NOMO-1 treated with DMSO at 0.1 percent for 48 hours (cell line): Measurements from ENCODE around the gene FYN.

ENCODE experiments used
- DNase-seq: peaks from one replicate; lab custom pipeline; 2025; ENCODE audit not compliant: unreplicated experiment; lab: John Stamatoyannopoulos, UW

The FYN gene

DNA sequence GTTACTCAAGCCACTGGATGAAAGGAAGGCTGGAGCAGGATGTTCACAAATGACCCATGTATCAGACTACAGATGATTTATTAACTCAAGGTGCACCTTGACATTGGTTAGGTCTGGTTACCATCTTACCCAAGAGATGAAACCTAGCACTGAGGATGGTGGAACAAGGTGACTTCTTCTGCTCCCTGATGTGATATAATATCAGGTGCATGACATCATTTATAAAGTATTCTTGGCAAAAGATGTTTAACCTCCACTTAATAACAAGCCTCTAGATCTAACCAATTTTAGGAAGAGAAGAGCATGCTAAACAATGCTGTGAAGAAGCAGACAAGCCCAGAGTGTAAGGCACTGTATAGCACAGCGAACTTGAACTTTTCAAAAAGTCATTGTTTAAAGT lies 100.9 kb downstream of the FYN start:
- DNase-seq, result no peak

DNA sequence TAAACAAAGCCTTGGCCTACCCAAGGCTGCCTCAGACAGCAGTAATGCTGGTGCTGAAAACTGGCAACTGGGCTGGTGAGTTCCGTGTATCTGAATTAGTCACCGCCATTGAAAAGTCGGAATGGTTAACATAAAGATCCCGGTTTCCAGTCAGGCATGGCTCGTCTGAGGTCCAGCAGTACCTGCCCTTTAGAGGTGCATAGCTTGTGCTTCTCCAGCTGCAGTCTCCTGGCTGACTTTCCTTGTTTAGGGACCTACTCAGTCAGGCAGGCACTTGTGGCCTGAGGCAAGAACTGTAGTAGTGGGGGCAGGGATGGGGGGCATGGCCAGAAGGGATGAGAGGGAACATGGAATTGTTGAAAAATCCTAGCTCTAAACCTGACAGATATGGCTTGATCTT lies 101.6 kb downstream of the FYN start:
- no peak for DNase-seq

DNA sequence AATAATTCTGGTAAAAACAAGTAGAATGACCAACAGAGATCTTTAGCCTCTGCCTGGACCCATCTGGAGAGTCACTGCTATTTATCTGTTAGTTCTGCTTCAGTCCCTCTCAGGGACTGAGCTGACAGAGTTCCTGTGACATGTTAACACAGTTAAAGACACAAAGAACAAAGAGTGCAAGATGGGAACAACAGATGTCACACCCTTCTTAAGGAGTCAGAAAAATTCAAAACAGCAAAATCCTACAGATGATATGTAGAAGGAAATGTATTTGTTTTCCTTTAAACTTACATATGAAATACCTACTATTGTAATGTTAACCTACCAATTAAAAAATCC lies 102.2 kb downstream of the FYN start:
- DNase-seq, result no peak

DNA sequence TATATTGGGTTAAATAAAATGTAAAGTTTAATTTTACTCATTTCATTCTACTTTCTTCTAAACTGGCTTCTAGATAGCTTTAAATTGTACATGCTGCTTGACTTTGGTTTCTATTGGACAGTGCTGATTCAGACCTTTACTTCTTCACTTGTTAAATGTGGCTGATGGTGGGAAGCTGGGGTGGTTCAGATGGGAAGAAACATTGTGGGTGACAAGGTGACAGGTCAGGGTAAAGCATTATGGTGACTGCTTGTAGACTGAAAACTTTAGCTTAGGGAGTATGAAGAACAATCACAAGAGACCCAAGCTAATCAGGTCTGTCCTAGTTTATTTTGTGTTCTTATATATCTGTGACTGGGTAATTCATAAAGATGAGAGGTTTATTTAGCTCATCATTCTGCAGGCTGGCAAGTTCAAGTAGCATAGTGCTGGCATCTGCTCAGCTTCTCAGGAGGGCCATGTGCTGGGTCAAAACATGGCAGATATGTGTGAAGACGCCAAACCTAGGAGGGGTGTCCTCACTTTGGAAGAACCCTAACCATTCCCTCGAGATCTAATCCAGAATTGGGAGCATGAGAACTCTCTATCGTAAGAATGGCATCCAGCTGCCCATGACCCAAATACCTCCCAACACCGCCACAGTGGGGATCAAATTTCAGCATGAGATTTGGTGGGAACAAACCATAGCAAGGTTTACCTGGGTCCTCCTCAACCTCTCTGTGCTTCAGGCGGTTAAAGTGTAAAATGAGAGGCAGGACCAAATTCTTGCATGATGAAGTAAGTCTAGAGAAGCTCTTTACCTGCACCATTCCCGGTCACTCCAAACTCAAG lies 102.8 kb downstream of the FYN start:
- DNase-seq, result no peak

DNA sequence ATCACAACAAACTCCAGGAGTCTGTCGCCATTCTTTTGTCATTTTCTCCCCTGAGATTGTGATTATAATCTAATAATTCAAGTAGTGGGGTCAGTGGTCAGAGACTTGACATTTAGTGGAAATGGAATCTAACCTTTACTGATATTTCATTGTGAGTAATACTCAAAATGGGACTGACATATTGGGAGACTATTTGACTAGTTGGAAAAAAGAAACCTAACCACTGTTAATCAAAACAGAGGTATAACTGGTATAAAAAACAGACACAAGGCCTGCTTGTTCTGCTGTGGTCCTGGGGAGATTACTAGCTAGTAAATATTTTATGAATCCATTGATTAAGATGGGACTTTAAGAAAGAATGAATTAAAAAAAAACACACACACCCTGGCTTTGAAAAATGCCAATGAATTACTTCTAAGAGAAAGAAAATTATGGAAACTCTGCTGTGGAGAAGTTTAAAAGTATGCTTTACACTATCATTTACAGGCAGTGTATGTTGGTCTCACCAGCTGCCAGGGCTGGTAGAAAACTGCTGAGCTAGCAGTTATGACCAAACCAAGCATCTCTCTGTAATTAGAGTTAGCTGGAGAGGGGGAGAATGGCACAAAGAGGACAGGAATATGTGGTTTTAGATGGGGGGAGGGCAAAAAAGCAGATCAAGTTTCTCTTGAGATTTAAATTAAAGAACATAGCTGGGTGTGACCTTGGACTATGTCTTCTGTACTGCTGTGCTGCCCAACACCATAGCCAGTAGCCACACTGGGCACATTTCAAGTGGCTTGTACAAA lies 103.7 kb downstream of the FYN start:
- no peak for DNase-seq

DNA sequence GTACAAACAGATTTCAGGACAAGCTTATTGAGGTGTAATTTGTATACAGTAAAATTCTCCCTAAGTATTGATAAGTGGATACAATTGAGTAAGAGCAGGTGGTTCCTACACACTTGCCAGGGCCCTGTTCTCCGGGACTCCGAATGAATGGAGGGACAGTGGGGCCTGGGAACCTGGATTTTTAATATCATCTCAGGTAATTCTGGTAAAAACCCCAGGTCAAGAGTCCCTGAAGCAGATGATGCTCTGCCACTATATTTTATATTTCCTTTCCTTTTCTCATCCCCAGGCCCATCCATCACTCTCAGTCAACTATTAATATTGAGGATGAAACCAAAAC lies 104.9 kb downstream of the FYN start:
- no peak for DNase-seq

DNA sequence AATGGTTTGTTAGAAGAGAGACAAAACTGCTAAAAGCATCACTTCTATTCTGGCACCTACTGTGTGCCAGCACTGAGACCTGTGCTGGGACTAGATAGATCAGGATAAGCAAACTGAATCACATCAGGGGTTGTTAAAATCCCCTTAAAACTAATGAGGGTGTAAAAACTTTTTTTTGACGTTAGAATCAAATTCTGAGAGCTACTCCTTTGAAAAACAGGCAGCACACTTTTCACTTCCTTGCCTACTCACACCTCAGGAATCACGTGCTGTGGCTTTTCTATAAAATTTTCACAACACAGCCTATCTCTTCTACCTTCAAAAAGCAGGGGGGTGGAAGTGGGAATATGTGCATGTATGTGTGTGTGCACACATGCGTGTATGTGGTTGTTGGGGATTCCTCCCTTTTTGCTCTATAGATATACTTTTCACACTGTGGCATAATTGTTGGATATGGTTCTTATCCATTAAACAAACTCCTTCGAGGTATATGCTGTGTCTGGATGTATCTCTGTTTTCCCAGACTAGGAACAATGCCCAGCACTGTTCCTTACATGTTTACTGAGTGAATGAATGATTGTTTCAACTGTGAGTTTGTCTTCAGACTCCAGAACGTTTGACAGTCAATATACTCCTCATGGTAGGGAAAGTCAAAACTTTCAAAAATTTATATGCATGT lies 105.4 kb downstream of the FYN start:
- DNase-seq, result no peak

DNA sequence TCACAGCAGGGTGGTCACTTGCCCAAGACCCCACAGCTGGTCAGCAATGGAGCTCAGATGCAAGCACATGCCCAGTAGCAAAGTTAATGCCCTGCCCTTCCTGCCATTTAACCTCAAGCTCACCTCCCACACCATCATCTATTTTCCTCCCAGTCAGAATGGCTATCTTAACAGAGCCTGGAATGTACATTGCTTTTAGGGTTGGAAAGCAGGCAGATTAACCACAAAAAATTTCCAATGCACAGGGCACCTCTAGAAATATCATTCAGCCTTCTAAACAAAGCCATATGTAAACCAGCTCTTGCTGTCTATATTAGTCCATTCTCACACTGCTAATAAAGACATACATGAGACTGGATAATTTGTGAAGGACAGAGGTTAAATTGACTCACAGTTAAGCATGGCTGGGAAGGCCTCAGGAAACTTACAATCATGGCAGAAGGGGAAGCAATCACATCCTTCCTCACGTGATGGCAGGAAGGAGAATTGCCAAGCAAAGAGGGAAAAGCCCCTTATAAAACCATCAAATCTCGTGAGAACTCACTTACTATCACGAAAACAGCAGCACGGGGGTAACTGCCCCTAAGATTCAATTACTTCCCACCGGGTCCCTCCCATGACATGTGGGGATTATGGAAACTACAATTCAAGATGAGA lies 106.9 kb downstream of the FYN start:
- no peak for DNase-seq

DNA sequence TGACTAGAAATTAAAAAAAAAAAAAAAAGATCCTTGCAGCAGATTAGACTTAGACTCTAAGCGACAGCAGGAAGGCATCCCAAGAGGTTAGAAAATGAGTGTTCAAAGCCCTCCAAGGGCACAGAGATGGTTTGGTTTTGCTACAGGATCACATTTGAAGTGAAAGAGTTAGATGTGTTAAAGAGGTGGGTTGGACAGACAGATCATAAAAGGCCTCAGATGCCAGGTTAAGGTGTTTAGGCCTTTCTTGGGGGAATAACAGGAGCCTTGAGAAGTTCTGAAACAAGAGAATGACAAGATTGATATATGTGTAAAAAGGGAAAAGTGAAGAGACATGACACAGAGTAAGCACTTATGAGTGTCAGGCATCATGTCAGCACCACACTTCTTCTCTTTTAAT lies 107.5 kb downstream of the FYN start:
- no peak for DNase-seq

DNA sequence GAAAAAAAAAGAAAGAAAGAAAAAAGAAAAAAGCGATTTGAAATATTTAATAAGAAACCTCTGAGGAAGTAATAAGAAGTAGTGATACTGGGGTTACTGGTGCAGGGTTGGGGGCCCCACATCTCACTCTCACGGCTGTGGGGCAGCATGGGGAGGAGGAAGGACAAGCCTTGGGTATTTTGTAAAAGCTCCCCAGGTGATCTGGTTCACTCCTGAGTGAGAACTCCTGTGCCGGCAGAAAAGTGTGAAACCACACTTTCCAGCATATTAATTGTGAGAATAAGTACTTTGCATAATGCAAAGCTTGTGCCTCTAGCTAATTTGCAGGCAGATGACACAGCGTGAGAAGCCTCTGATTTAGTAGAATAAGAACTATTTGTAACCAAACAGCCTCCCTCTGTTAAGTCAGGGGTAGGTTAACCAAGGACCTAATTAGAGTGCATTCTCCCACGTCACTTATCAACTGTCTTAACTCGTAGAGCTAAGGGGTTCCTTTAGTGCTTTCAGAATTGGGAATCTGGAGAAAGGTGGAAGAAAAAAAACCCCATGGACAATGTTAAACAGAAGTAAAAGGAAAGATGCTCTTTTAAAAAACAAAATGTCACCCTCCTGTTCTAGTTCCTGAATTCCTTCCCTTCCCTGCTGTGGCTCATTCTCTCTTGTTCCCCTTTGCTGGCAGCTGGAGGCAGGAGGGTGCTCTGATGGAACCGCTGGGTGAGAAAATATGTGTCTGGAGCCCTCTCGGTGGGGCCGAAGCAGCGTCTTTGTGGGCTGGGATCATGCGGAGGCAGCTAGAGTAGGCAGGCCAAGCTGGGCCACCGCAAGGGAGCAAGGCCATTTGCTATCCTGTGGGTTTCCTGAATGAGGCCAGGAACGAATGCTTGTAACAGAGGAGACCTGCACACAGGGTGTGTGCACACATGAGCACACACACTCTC lies 108.7 kb downstream of the FYN start:
- DNase-seq, result no peak

DNA sequence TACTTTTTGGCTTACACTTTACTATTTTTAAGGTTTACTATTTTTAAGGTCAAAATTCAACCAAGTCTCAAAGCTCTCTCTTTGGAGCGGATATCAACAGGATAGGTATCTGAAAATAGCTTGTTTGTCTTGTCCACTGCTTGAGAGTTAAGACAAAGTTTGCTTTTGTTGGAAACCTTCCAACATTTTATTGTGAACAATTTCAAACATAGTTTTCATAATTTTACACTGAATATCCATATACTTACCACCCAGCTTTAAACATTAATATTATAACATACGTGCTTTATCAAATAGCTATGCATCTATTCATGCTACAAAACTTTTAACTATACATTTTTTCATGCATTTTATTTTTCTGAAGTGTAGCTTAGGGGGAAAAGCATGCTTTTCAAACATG lies 109.9 kb downstream of the FYN start:
- DNase-seq, result no peak

DNA sequence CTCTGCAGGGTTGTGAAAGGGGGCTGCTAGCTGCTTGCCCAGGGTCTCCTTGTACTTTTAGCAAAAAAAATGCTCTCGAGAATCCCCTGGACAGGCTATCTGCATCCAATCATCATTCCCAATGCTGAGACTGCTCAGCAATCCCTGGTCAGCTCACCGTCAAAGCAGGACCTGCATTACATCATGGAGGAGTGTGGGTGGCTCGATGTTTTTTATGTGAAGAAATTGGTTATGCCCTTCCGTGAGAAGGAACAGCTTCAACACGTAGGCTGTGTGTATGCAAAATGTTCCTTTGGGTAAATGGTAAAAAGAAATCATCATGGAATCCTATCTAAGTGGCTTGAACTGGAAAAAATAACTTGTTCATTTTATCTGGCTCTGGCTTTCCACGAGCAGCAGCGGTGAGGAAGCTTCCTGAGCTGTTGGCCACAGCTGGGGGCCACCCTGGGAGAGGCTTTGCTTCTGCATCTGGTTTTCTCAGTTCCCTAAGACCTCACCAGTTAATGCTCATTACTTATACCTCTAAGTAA lies 111.4 kb downstream of the FYN start:
- peak; percentile 48 for DNase-seq

DNA sequence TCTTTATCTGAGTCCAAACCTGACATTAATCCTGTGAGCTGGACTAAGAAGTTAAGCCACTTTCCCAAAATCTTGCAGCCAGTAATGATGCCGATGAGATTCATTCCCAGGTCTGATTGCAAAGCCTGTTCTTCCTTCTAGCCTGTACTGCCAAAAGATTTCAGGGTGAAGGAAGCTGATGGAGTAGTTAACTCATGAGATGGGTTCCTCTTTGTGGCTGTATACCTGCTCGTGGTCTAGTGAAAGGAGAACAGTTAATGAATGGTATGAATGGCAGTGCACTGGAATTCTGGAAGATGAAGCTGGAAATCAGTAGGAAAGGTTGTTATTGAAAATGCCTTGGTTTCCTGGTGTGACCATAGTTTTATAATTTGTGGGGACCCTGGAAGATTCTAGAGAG lies 112.0 kb downstream of the FYN start:
- no peak for DNase-seq

DNA sequence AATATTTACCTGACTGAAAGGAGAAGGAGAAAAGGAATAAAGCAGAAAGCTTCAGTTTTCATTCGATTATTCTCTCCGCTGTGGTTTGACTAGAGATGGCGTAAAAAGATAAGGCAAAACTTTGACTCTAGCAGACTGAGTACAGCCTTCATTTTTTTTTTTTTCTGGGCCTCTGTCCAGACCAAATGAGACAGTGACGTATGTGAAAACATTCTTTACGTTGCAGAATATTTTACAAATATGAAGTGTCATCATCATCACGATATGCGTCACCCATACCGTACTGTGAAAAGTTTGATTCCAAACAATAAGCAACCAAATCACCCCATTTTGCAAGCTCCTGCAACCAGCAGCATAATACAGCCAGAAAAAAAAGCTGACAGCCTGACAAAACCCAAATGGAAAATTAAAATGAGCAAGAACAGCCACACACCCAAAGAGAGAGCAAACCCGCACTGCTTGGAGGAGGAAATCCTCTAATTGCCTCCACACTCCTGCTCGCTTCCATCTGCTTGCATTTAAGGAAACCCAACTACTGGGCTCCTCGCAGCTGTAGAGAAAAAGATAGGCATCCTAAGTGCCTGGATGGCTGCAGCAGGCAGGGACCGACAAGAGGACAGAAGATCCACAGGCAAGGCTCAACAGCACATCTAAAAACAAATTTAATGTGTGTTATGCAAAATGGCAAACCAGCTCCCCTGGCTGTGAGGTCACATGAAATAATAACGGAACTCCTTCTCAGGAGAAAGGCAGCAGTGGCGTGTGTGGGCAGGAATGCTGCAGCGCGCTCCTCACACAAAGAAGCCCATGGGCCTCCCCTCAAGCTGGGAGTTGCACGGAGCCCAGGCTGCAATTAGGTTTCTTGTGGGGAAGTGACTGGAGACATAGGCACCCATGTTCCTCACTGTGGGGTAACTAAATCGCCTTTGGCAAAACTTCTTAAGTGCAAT lies 113.1 kb downstream of the FYN start:
- no peak for DNase-seq

DNA sequence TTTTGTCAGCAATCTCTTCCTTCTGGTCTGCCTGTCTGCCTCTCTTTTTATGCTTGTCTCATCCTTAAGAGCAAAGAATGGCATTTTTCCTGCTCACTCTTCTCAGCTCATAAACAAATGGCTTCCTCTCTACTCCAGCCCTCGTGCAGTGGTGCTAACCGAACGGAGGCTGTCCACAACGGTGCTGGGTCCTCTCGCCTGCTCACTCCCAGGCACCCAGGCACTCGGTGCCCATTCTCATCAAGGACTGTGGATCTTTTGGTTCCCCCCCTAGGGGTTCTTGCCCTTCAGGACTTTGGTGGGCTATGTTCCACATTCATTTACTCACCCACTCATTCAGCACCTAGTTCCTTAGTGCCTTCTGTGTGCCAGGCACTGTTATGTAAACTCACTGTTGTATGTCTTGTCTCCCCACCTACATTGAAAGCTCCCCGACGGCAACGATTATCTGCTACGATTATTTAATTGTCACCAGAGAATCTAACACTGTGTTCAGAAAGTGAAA lies 113.9 kb downstream of the FYN start:
- DNase-seq, result no peak

DNA sequence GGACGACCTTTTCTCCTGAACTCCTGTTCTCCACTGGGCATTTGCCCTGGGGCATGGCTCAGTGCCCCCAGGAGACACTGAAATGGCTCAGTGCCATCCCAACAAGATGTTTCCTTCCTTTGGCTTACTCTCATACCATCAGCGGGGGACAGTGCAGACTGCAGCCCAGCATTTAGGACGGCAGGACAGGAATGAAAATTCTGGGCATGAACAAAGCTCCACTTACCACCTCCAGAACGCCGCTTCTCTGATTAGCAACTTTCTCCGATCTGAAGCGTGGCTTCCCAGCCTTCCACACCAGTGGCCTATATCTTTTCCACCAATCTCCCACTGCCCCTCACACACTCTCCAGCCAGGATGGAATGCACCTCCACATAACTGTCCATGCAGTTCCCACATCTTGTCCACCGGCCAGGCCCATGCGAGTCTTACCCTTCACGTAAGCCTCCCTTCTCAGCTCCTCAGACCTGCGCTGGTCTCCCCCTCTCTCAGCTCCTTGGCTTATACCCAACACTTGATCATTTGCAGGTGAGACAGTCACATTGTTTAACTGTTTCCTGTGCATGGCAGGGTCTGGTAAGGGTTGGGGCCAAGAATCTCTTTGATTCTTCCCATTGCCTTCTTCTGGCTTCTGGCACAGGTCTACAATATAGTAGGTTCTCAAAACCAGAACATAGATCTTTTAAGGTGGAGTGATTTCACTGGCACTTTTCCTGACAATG lies 114.5 kb downstream of the FYN start:
- DNase-seq, result no peak

DNA sequence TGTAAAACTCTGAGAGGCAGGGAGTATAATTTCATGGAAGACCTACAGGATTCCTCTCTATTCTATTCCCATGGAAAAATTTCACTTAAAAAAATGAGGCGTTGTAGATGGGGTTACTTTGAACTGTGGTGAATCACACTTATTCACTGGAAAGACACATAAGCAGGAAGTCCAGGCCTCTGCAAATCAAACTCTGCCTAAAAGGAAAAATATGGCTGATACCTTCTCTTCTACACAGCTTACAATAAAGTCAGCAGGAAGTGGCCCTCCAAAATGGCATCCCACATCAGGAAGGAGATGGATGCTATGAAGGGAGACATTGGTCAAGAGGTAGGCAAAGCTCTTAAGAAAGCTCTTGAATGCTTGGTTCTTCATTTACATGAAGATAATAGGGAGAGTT lies 115.9 kb downstream of the FYN start:
- DNase-seq, result no peak

DNA sequence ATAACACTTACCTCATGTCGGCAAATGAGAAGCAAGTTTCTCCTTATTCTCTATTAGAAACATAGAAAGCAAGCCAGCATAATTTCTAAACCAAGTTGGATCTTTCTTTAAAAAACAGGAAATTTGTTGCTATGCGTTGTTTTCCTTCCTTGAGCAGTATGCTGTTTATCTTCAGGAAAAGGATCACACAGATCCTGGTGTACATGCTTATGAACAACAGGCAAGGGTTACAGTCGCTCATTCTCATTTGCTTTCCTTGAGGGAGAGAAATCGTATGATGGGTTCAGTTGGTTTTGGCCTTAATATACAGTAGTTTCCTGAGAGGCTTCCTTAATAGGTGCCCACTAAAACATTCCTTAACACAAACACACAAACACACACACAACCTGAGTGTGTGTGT lies 118.8 kb downstream of the FYN start:
- DNase-seq, result no peak
